Measurements from ENCODE around the gene PRKCD.
A peak's percentile ranks its signal among the peaks of the same experiment; 100 is the strongest.

PRKCD gene

GRCh38 chr3:53193466-53194209 is 32.6 kb downstream of the PRKCD start:
- DNase-seq: no peak

DNA sequence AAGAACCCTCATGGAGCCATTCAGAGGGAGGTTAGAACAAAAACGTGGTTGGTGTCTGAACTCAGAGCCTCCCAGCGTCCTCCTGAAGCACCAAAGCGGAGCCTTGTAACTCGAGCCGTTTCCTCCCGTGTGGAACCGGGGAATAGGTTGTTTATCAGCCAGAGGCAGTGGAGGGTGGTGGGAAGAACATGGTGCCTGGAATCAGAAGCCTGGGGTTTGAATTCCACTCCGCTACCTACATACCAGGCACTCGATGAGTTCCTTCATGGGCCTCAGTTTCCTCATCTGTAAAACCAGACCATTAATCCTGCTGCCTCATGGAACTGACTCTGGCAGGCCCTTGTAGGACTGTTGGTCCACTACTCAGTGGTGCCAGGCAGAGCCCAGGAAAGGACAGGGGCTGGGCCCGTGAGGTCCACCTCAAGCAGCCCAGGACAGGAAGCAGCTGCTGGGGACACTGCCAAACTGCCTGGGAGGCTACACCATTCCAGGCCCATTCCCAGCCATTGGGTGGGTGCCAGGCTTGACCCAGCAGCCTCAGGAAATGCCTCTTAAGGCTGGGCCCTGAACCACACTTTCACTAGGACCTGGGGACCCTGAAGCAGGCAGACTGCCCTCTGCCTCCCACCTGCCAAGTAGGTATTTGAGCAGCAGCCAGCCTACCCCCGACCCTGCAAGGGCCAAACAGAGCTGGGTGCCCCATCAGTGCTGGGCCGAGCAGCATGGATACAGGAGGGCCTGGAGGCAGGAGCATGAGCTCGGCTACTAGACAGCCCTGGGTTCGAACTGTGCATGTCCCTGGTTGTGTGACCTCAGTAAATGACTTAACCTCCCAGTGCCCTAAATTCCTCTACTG is 33.4 kb downstream of the PRKCD start:
- DNase-seq: peak; percentile 8

GRCh38 chr3:53195066-53195450 is 34.0 kb downstream of the PRKCD start:
- DNase-seq: no peak

DNA sequence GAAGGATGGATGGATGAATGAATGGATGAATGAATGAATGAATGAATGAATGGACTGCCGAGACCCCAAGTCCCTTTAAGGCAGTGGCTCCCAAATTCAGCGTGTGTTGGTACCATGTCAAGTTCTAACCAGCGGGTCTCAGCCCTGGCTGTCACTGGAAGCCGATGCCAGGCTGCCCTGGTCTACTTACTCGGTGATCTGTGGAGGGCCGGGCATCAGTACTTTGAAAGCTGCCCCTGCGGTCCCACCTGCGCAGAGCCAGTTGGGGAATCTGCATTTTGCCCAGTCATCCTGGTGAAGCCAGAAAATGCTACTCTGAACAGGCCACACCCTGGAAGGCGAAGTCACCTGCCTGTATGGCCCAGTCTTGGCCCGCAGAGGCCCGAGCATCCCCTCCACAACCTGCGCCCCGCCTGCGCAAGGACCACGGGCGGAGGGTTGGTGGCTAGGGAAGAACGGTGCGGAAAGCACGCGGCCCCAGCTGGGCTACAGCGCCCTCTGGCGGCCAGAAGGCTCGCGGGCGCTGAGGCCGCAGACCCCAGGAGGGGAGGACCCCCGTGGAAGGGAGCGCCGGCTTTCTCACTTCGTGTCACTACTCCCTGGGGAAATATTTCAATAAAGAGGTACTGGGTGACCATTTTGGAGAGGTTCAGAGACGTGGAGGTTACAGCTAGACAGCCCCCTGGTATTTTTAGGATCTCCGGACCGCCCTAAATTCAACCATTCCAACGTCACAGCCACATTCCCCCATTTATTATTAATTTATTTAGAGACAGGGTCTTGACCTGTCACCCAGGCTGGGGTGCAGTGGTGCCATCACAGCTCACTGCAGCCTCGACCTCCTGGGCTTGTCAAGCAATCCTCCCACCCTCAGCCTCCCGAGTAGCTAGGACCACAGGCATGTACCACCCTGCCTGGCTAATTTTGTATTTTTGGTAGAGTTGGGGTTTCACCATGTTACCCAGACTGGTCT is 34.9 kb downstream of the PRKCD start:
- peak; percentile 3 for DNase-seq

GRCh38 chr3:53196575-53197407 is 35.8 kb downstream of the PRKCD start:
- DNase-seq: peak; percentile 22

DNA sequence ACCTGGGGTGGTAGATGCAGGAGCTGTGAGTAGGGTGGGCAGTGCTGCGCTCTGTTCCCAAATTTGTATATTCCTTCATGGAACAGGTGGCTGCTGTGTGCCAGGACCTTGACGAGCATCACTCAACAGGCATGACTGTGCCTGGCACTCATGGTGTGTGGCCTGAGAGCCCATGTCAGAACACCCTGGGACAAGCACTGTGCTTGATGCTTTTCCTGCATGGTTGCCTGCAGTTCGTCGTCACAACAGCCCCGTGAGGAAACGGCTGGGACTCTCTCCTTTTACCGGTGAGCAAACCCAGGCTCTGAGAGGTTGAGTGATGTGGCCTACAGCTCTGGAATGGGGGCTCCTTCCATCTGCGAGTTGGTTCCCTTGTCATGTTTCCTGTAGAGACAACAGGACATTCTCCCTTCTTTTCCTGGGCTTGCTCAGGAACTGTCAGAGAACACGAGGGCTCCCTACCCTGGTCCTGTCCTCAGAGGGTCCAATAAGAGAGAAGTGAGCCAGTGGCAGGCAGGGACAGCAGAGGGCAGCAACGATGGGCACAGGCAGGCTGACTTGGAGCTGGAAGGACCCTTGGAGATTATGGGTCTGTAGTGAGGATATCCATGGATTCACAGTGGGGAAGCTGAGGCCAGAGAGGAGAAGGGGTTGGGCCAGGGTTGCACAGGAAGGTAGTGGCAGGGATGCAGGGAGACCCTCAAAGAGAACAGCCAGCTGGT is 37.4 kb downstream of the PRKCD start:
- DNase-seq: no peak

DNA sequence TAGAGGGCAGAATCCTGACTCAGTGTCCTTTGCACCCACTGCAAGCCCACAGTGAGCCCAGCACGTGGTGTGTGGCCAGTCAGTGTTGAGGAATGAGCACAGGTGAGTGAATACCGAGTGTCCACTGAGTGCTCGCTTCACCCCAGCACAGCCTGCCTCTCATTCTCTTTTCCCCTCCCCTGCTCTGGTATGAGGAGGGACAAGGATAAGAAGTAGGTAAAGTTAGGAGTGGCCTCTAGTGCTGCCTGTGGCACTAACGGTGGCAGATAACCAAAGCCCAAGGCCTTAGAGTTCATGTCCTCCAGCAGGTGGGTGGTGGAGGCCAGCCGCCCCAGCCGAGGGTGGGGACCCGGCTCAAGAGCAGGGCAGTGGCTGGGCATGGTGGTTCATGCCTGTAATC is 38.0 kb downstream of the PRKCD start:
- no peak for DNase-seq

- no peak for DNase-seq
These were observed 38.8 kb downstream of the PRKCD start for GRCh38 chr3:53199834-53200233.

DNA sequence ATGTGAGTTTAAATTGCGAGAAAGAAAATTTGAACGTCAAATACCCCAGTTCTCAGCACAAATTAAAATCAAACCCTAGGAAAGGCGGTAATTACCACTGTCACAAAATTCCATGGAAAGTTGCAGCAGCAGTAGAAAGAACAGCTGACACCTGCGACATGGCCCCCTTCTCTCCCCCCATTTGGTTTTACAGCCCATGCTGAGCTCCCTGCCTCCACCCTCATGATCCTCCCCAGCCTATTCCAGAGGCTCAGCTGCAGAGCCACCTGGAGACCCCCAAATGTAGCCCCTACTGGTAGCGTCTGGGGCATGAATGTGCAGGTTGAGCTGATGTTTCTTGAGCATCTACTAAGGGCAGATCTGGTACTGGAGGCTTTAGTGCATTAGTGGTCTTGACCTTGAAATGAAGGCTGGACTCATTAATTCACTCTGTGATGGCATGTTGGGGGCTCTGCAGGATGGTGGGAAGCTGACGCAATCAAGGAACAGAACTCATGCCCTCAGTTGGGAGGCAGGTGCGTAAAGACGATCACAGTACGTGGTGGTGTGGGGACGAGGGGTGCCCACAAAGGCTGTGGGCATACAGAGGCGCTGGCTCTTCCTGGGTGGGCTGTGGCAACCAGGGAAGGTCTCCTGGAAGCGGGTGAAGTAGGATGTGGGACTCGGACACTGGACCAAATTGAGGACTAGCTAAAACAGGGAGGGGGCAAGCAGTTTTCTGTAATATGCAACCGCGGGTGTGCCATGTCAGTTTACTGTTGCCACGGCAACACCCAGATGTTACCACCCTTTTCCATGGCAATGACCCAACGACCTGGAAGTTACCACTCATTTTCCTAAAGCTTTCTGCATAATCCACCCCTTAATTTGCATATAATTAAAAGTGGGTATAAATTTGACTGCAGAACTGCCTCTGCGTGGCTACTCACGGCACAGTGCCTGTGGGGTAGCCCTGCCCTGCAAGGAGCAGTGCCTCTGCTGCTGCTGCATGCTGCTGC is 39.8 kb downstream of the PRKCD start:
- DNase-seq: no peak

DNA sequence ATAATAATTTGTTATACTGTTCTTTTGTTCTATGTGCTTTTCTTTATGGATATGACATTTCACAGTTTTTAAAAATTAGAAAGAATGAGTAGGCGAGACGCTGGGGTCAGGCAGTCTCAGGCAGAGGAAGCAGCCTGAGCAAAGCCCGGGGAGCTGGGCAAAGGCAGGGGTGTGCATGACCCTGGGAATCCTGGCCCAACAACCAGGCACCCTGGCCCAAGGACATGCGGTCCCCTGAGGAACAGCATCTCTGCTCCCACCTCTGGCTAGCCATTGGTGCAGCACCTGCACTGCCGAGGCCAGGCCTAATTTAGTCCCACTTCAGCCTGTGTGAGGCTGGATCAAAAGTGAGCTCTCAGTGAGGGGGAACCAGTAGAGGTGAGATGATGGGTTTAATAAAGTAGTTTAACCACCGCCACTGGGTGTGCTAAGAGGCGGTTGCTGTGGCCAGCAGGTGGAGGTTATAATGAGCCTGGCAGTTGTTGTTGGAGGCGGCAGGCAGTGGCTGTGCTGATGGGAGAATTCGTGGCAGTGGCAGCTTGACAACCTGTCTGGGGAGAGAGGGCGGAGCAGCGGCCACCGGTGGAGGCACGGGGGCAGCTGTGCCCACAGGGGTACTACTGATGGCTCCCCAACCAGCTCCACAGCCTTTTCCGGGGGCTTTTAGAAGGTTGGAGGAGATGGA is 41.5 kb downstream of the PRKCD start:
- DNase-seq: no peak

DNA sequence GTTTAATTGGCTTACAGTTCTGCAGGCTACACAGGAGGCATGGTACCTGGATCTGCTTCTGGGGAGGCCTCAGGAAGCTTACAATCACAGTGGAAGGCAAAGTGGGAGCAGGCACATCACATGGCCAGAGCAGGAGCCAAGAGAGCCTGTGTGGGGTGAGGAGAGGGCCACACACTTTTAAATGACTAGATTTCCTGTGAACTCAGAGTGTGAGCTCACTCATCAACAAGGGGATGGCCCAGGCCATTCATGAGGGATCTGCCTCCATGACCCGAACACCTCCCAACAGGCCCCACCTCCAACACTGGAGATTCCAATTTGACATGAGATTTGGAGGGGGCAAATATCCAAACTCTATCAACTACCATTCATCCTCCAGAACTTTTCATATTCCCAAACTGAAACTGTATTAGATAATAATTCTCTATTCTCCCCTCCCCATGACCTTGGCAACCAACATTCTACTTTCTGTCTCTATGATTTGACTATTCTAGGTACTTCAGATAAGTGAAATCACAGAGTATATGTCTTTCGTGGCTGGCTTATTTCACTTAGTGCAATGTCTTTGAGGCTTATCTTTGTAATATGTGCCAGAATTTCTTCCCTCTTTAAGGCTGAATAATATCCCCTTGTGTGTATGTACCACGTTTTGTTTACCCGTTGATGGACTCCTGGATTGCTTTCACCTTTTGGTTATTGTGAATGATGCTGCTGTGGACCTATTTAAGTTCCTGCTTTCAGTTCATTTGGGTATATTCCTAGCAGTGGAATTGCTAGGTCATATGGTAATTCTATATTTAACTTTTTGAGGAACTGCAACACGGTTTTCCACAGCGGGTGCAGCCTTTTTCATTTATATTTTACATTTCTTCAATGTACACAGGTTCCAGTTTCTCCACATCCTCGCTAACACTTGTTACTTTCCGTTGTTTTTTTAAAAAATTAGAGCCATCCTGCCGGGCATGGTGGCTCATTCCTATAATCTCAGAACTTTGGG is 51.0 kb downstream of the PRKCD start:
- DNase-seq: no peak

GRCh38 chr3:53213276-53213675 is 52.3 kb downstream of the PRKCD start:
- no peak for DNase-seq

DNA sequence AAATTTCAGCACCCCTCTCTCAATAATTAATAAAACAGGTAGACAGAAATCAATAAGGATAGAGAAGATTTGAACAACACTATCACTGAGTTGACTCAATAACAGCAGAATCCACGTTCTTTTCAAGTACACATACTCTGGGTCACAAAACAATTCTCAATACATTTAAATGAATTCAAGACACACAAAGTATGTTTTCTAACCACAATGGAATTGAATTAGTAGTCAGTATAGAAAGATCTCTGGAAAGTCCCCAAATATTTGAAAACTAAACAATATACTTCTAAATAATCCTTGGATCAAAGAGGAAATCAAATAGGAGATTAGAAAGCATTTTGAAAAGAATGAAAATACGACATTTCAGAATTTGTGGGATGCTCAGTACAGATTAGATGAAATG is 54.8 kb downstream of the PRKCD start:
- no peak for DNase-seq

DNA sequence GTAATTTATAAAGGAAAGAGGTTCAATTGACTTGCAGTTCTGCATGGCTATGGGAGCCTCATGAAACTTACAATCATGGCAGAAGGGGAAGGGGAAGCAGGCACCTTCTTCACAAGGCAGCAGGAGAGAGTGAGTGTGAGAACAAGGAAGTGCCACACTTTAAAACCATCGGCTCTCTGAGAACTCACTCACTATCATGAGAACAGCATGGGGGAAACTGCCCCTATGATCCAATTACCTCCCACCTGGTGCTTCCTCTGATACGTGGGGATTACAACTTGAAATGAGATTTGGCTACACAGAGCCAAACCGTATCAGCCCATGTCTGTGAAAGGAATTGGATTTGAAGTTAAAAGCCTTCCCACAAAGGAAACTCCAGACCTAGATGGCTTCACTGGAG is 55.7 kb downstream of the PRKCD start:
- no peak for DNase-seq

GRCh38 chr3:53217175-53217574 is 56.2 kb downstream of the PRKCD start:
- no peak for DNase-seq

GRCh38 chr3:53218131-53218530 is 57.1 kb downstream of the PRKCD start:
- DNase-seq: no peak

- DNase-seq: no peak
These were observed 59.0 kb downstream of the PRKCD start for GRCh38 chr3:53219895-53220483.

DNA sequence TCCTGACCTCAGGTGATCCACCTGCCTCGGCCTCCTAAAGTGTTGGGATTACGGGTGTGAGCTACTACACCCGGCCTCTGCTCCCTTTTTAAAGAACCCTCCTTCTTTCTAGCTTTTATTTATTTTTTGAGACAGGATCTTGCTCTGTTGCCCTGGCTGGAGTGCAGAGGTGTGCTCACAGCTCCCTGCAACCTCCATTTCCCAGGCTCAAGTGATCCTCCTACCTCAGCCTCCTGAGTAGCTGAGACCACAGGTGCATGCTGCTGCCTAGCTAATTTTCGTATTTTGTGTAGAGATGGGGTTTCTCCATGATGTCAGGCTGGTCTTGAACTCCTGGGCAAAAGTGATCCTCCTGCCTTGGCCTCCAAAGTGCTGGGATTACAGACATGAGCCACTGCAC is 60.3 kb downstream of the PRKCD start:
- no peak for DNase-seq
